22Rv1 (cell line): ENCODE measurements around the gene EGFR.

Experiments
- H3K27ac ChIP-seq: fragments of 450-650 bp; 2 replicates; pipeline ENCODE4 v1.5.1; 2017
- CTCF ChIP-seq: fragments of 450-650 bp; IDR thresholded peaks from 2 replicates; pipeline ENCODE4 v1.5.1; 2017; ENCODE audit warnings: mild to moderate bottlenecking
- ZFX ChIP-seq: fragments of 450-650 bp; IDR thresholded peaks from 2 replicates; pipeline ENCODE4 v1.6.1; 2017; ENCODE audit warnings: antibody characterized with exemption, borderline replicate concordance

EGFR gene

GRCh38 chr7:55070271-55070743, 51.5 kb downstream of the EGFR start:
- no peak overlapping the region for H3K27ac ChIP-seq

GRCh38 chr7:55070854-55071253, 52.0 kb downstream of the EGFR start:
- H3K27ac ChIP-seq, result no peak overlapping the region
- TF ChIP-seq CTCF (no peak), ZFX (no peak)

More at GRCh38 chr7:55070271-55070743, 51.5 kb downstream of the EGFR start:
- TF ChIP-seq CTCF, result no peak
- no peak for TF ChIP-seq ZFX

GRCh38 chr7:55071411-55072175, 52.8 kb downstream of the EGFR start:
- H3K27ac ChIP-seq, result no peak overlapping the region
- TF ChIP-seq CTCF (no peak), ZFX (no peak)

GRCh38 chr7:55072251-55072650, 53.4 kb downstream of the EGFR start:
- TF ChIP-seq CTCF, result no peak
- no peak for TF ChIP-seq ZFX
- H3K27ac ChIP-seq, result no peak overlapping the region

GRCh38 chr7:55073051-55073511, 54.3 kb downstream of the EGFR start:
- no peak overlapping the region for H3K27ac ChIP-seq

GRCh38 chr7:55073976-55074528, 55.2 kb downstream of the EGFR start:
- no peak overlapping the region for H3K27ac ChIP-seq

More at GRCh38 chr7:55073051-55073511, 54.3 kb downstream of the EGFR start:
- TF ChIP-seq ZFX (no peak), CTCF (no peak)

More at GRCh38 chr7:55073976-55074528, 55.2 kb downstream of the EGFR start:
- no peak for TF ChIP-seq ZFX
- no peak for TF ChIP-seq CTCF
